Astrocyte (in vitro differentiated cells and primary cell): Measurements from ENCODE around the gene PHF19. TPM values are rescaled to one million over a fixed set of nuclear protein-coding genes. Genes with fewer than 3 reads are reported as not detected.

Experiments used
- DNase-seq: peaks from one replicate; pipeline ENCODE4 v3.0.0-alpha.2; 2010; ENCODE audit warnings: low read depth
- FAIRE-seq: peaks from 2 replicates; lab custom pipeline; 2011; peaks lifted over from hg19 to GRCh38; lab: Jason Lieb, UNC
- H2AFZ ChIP-seq: 2 replicates; pipeline ENCODE4 v1.6.0; 2012; ENCODE audit warnings: low read depth, low read length, inconsistent platforms
- H3K27ac ChIP-seq: 2 replicates; pipeline ENCODE4 v1.5.1; 2011; ENCODE audit warnings: low read depth, low read length, inconsistent platforms
- H3K27me3 ChIP-seq: 2 replicates; pipeline ENCODE4 v1.6.0; 2011; ENCODE audit warnings: low read length, inconsistent platforms; ENCODE audit not compliant: insufficient read depth
- H3K36me3 ChIP-seq: 2 replicates; pipeline ENCODE4 v1.5.1; 2011; ENCODE audit warnings: low read length, inconsistent platforms; ENCODE audit not compliant: insufficient read depth
- H3K4me1 ChIP-seq: 2 replicates; pipeline ENCODE4 v1.5.1; 2011; ENCODE audit warnings: low read length, inconsistent platforms; ENCODE audit not compliant: insufficient read depth
- H3K4me2 ChIP-seq: 2 replicates; pipeline ENCODE4 v1.6.0; 2012; ENCODE audit warnings: low read length, inconsistent platforms
- H3K4me3 ChIP-seq: 2 replicates; pipeline ENCODE4 v1.5.1; 2011; ENCODE audit warnings: low read depth, mild to moderate bottlenecking, low read length, inconsistent platforms; ENCODE audit not compliant: insufficient read depth
- H3K79me2 ChIP-seq: 2 replicates; pipeline ENCODE4 v1.6.0; 2012; ENCODE audit warnings: mild to moderate bottlenecking, low read length, inconsistent platforms; ENCODE audit not compliant: insufficient read depth
- H3K9ac ChIP-seq: 2 replicates; pipeline ENCODE4 v1.6.0; 2012; ENCODE audit warnings: mild to moderate bottlenecking, low read length, inconsistent platforms
- H3K9me3 ChIP-seq: 2 replicates; pipeline ENCODE4 v1.5.1; 2012; ENCODE audit warnings: low read depth, mild to moderate bottlenecking, low read length, inconsistent platforms; ENCODE audit not compliant: insufficient read depth
- H4K20me1 ChIP-seq: 2 replicates; pipeline ENCODE4 v1.6.0; 2012; ENCODE audit warnings: low read length, inconsistent platforms; ENCODE audit not compliant: insufficient read depth
- H3K27ac Mint-ChIP-seq: one replicate; pipeline ENCODE4 v1.8.0; 2021; ENCODE audit warnings: mild to moderate bottlenecking, mixed read lengths; ENCODE audit not compliant: unreplicated experiment
- H3K27me3 Mint-ChIP-seq: one replicate; pipeline ENCODE4 v1.8.0; 2021; ENCODE audit warnings: low read depth, mixed read lengths; ENCODE audit not compliant: unreplicated experiment
- H3K36me3 Mint-ChIP-seq: one replicate; pipeline ENCODE4 v1.8.0; 2021; ENCODE audit warnings: low read depth, mixed read lengths; ENCODE audit not compliant: unreplicated experiment
- H3K4me1 Mint-ChIP-seq: one replicate; pipeline ENCODE4 v1.8.0; 2021; ENCODE audit warnings: low read depth, mixed read lengths; ENCODE audit not compliant: unreplicated experiment
- H3K4me3 Mint-ChIP-seq: one replicate; pipeline ENCODE4 v1.8.0; 2021; ENCODE audit warnings: mild to moderate bottlenecking, moderate library complexity, mixed read lengths; ENCODE audit not compliant: unreplicated experiment
- H3K9me3 Mint-ChIP-seq: one replicate; pipeline ENCODE4 v1.8.0; 2021; ENCODE audit warnings: mild to moderate bottlenecking, mixed read lengths; ENCODE audit not compliant: unreplicated experiment
- EZH2 ChIP-seq: IDR thresholded peaks from 2 replicates; pipeline ENCODE4 v1.6.1; 2012; ENCODE audit warnings: mild to moderate bottlenecking, low read length, inconsistent platforms; ENCODE audit not compliant: insufficient read depth
- total RNA-seq: library from RNA; stranded (reverse); gene quantifications from 2 replicates; pipeline ENCODE4 v1.2.1, GENCODE V29; 2021
- TF ChIP-seq, protein P1 (sequence below): IDR thresholded peaks from 2 replicates; pipeline ENCODE4 v1.5.1; 2011; ENCODE audit warnings: low read depth, mild to moderate bottlenecking, inconsistent platforms, low read length, moderate library complexity; ENCODE audit not compliant: insufficient read depth

PHF19 gene
- total RNA-seq, 1 donor from 2014 or later: 19.5 TPM

GRCh38 chr9:120855827-120856670, 20.9 kb downstream of the PHF19 start:
- H3K9me3 ChIP-seq: no peaks in the 10 kb centered on the region
- Mint-ChIP-seq H3K36me3 (peaks cover 12% of the 10 kb centered on the region), H3K4me3 (no peak overlapping the region), H3K27me3 (no peaks in the 10 kb centered on the region), H3K27ac (no peak overlapping the region), H3K4me1 (peaks cover 19% of the 10 kb centered on the region), H3K9me3 (no peaks in the 10 kb centered on the region)
- no peak overlapping the region for H3K4me3 ChIP-seq
- H3K27me3 ChIP-seq: no peaks in the 10 kb centered on the region
- DNase-seq (no peak), FAIRE-seq (no peak)
- no peak overlapping the region for H2AFZ ChIP-seq
- H3K4me2 ChIP-seq: no peak overlapping the region
- TF ChIP-seq, protein P1, sequence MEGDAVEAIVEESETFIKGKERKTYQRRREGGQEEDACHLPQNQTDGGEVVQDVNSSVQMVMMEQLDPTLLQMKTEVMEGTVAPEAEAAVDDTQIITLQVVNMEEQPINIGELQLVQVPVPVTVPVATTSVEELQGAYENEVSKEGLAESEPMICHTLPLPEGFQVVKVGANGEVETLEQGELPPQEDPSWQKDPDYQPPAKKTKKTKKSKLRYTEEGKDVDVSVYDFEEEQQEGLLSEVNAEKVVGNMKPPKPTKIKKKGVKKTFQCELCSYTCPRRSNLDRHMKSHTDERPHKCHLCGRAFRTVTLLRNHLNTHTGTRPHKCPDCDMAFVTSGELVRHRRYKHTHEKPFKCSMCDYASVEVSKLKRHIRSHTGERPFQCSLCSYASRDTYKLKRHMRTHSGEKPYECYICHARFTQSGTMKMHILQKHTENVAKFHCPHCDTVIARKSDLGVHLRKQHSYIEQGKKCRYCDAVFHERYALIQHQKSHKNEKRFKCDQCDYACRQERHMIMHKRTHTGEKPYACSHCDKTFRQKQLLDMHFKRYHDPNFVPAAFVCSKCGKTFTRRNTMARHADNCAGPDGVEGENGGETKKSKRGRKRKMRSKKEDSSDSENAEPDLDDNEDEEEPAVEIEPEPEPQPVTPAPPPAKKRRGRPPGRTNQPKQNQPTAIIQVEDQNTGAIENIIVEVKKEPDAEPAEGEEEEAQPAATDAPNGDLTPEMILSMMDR: no peak
- no peak overlapping the region for H3K9ac ChIP-seq
- H4K20me1 ChIP-seq: no peaks in the 10 kb centered on the region
- no peaks in the 10 kb centered on the region for H3K79me2 ChIP-seq
- H3K4me1 ChIP-seq: peaks cover 7% of the 10 kb centered on the region
- peaks cover 16% of the 10 kb centered on the region for H3K36me3 ChIP-seq
- H3K27ac ChIP-seq: no peak overlapping the region

DNA sequence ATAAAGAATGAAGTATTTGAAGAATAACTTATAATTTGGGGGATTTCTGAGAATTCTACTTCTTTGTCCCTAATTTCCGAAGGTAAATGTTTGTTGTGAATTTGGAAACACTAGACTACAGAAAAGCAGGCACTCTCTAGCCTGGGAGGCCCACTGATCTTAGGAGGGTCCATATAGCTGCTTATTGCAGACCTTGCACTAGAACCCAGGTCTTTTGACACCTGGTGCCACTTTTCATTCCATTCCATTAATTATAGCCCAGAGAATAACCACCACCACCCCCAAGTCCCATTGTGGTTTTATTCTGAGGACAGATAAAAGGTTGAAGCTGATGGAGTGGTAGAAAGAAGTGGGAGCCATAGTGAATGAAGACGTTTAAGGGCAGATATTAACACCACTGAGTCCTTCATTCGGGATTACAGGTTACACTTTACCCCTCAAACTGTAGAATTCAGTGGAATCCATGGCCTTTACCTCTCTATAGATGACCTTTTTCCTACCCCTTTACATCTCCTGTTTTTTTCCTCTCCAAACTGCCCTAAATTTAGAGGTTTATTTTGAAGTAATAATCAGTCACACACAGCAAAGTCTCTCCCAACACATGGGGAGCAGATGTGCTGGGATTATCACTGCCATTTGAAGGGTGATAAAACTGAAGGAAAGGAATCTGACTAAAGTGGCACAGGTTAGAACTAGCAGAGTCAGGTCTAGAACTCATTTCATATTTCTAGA, 22.2 kb downstream of the PHF19 start:
- DNase-seq (no peak), FAIRE-seq (no peak)
- Histone ChIP-seq H3K9me3 (no peaks in the 10 kb centered on the region), H3K27ac (no peak overlapping the region), H3K36me3 (peaks cover 8% of the 10 kb centered on the region), H2AFZ (no peak overlapping the region), H3K4me3 (no peak overlapping the region), H3K4me1 (peaks cover 7% of the 10 kb centered on the region), H3K9ac (no peak overlapping the region), H4K20me1 (no peaks in the 10 kb centered on the region), H3K4me2 (no peak overlapping the region), H3K27me3 (no peaks in the 10 kb centered on the region), H3K79me2 (no peaks in the 10 kb centered on the region)
- TF ChIP-seq, protein P1: no peak
- no peak for TF ChIP-seq EZH2
- Mint-ChIP-seq H3K27me3 (no peaks in the 10 kb centered on the region), H3K4me1 (peaks cover 19% of the 10 kb centered on the region), H3K9me3 (no peaks in the 10 kb centered on the region), H3K27ac (no peak overlapping the region), H3K36me3 (peaks cover 9% of the 10 kb centered on the region), H3K4me3 (no peak overlapping the region)
